Endodermal cell (in vitro differentiated cells): ENCODE data around the gene TSKU. TPM values are rescaled to one million over a fixed set of nuclear protein-coding genes. Genes with fewer than 3 reads are reported as not detected.
"Not testable (repeated sequence)": the region's sequence is repeated elsewhere in the genome, so short reads cannot be mapped to it uniquely, and the experiment has no call there.

Experiments used
- DNase-seq: peaks from one replicate; pipeline ENCODE4 v3.0.0-alpha.2; 2017
- H3K27ac ChIP-seq: 2 replicates; pipeline ENCODE4 v1.5.1; 2013; ENCODE audit warnings: mild to moderate bottlenecking, low read depth, low read length, moderate library complexity
- H3K27me3 ChIP-seq: 2 replicates; pipeline ENCODE4 v1.6.1; 2013; ENCODE audit warnings: mild to moderate bottlenecking, low read length, moderate library complexity; ENCODE audit not compliant: insufficient read depth, control insufficient read depth, poor library complexity, severe bottlenecking
- H3K36me3 ChIP-seq: 2 replicates; pipeline ENCODE4 v1.7.0; 2013; ENCODE audit warnings: mild to moderate bottlenecking, low read length, moderate library complexity; ENCODE audit not compliant: control insufficient read depth, insufficient read depth
- H3K4me1 ChIP-seq: one replicate; pipeline ENCODE4 v1.7.0; 2013; ENCODE audit warnings: low read length; ENCODE audit not compliant: control insufficient read depth, insufficient read depth
- H3K4me3 ChIP-seq: 2 replicates; pipeline ENCODE4 v1.5.1; 2013; ENCODE audit warnings: mild to moderate bottlenecking, low read length, moderate library complexity
- H3K9ac ChIP-seq: 2 replicates; pipeline ENCODE4 v1.6.1; 2013; ENCODE audit warnings: mild to moderate bottlenecking, low read length, moderate library complexity; ENCODE audit not compliant: poor library complexity, severe bottlenecking; ENCODE audit errors: extremely low read depth
- H3K9me3 ChIP-seq: 2 replicates; pipeline ENCODE4 v1.6.1; 2013; ENCODE audit warnings: mild to moderate bottlenecking, low read length, moderate library complexity; ENCODE audit not compliant: control insufficient read depth
- H3K27ac Mint-ChIP-seq: 2 replicates; pipeline ENCODE4 v1.8.0; 2020; ENCODE audit warnings: mixed read lengths
- H3K27me3 Mint-ChIP-seq: 2 replicates; pipeline ENCODE4 v1.8.0; 2021; ENCODE audit warnings: mild to moderate bottlenecking, mixed read lengths; ENCODE audit not compliant: insufficient read depth
- H3K36me3 Mint-ChIP-seq: 2 replicates; pipeline ENCODE4 v1.8.0; 2020; ENCODE audit warnings: low read depth, mixed read lengths
- H3K4me1 Mint-ChIP-seq: 2 replicates; pipeline ENCODE4 v1.8.0; 2020; ENCODE audit warnings: mixed read lengths
- H3K4me3 Mint-ChIP-seq: 2 replicates; pipeline ENCODE4 v1.8.0; 2020; ENCODE audit warnings: mild to moderate bottlenecking, moderate library complexity, mixed read lengths
- H3K9me3 Mint-ChIP-seq: 2 replicates; pipeline ENCODE4 v1.8.0; 2020; ENCODE audit warnings: mild to moderate bottlenecking, mixed read lengths
- CTCF ChIP-seq: fragments of 200-600 bp; sonication (generic); conservative IDR thresholded peaks from 2 replicates; pipeline ENCODE4 v1.5.0; 2021; ENCODE audit warnings: antibody characterized with exemption, mild to moderate bottlenecking
- WGBS, 2 experiments: methylation state at CpG; one replicate each; pipeline versions ENCODE4 v1.1.5 to v1.1.7; 2013; ENCODE audit warnings: missing lambda C conversion rate in 2 of 2, mixed read lengths in 1 of 2; ENCODE audit not compliant: insufficient coverage in 1 of 2, insufficient read length in 1 of 2; 5-methylcytosine and 5-hydroxymethylcytosine counted together
- total RNA-seq, 2 donors: library from RNA; stranded (reverse); fragmentation: NEBNext Ultra II Directional in 1 of 2; extraction: Animal tissue kit (Norgen Biotek cat#: 25700) in 1 of 2; gene quantifications; 2 replicates in 1 of 2; 3 replicates in 1 of 2; pipeline ENCODE4 v1.2.1, GENCODE V29; 2021

The TSKU gene
- total RNA-seq, 2 donors from 2014 or later = 105 to 130 TPM

GRCh38 chr11:76827005-76827404 lies 43.8 kb downstream of the TSKU start:
- peaks cover 10% of the 10 kb centered on the region for H3K27me3 Mint-ChIP-seq
- not testable (repeated sequence) for H3K4me1 Mint-ChIP-seq, DNase-seq, H3K27me3 ChIP-seq, H3K27ac ChIP-seq, H3K27ac Mint-ChIP-seq, H3K4me3 Mint-ChIP-seq, H3K36me3 Mint-ChIP-seq, H3K9ac ChIP-seq, H3K4me3 ChIP-seq, H3K36me3 ChIP-seq, H3K4me1 ChIP-seq, H3K9me3 ChIP-seq
- H3K9me3 Mint-ChIP-seq = peaks cover 11% of the 10 kb centered on the region

DNA sequence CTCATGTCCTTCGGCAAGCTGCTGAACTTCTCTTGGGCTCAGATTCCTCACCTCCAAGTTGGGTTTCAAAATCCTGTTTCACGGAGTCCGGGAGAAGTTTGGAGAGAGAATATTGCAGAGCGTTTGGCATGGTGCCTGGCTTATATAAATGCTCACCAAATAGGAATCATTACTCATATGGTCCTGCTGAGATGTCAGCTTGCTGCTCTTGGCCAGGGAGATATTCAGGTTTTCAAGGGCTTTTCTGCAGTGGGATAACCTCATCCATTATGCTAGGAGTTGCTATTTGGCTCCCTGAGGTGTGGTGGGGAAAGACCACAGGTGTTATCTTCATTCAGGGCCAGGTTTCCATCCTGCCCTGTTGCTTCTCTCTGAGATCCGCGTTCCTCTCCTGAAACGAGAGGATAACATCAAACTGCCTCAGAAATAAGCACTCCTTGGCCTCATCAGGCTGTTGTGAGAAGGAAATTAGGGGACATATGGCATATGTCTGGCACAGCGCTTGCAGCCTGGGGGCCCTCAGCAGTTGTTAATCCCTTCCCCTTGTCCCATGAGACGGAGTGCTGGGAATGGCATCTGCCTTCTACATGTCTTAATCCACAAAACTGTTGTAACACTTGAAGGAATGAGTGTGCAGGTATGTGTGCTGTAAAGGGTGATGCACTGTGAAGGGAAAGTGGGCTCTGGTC lies 47.6 kb downstream of the TSKU start:
- Histone ChIP-seq H3K4me1 (no peaks in the 10 kb centered on the region), H3K4me3 (no peak overlapping the region), H3K9ac (no peak overlapping the region), H3K27me3 (no peaks in the 10 kb centered on the region), H3K27ac (no peak overlapping the region), H3K9me3 (no peaks in the 10 kb centered on the region), H3K36me3 (no peaks in the 10 kb centered on the region)
- no peak for TF ChIP-seq CTCF
- Mint-ChIP-seq H3K27me3 (peaks cover 8% of the 10 kb centered on the region), H3K9me3 (peaks cover 4% of the 10 kb centered on the region), H3K4me1 (no peaks in the 10 kb centered on the region), H3K36me3 (no peaks in the 10 kb centered on the region), H3K27ac (no peak overlapping the region), H3K4me3 (no peak overlapping the region)
- 82 to 88% methylated on average over 3 to 9 of the region's 9 CpGs for WGBS, 2 experiments
- DNase-seq = no peak

DNA sequence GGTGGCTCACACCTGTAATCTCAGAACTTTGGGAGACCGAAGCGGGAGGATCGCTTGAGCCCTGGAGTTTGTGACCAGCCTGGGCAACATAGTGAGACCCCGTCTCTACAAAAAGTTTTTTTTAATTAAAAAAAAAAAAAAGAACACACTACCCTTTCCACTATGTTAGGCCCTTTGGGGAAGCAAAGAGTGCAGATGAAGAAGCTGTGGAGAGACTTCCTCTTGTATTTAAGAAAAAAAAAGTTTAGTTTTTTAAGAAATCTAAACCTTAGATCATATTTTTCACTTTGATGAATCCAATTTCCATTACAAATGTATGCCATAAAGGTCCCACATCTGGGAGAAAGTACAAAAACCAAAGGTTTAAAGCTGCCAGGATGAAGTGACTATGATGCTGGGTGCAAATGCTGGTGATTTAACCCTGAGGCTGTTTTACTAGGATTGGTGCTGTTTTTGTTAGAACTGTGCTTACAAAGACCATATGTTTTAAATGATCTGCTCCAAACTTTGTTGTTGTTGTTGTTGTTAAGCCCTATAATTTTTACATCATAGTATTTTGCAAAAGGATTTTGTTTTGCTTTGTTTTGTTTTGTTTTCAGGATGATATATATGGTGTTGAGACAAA lies 48.6 kb downstream of the TSKU start:
- Mint-ChIP-seq H3K9me3 (peaks cover 4% of the 10 kb centered on the region), H3K36me3 (no peaks in the 10 kb centered on the region), H3K27me3 (peaks cover 8% of the 10 kb centered on the region), H3K27ac (no peak overlapping the region), H3K4me3 (no peak overlapping the region), H3K4me1 (no peaks in the 10 kb centered on the region)
- 94 to 96% methylated on average over 3 of the region's 4 CpGs for whole genome bisulfite sequencing, 2 experiments
- Histone ChIP-seq H3K4me3 (no peak overlapping the region), H3K27ac (no peak overlapping the region), H3K36me3 (no peaks in the 10 kb centered on the region), H3K4me1 (no peaks in the 10 kb centered on the region), H3K9ac (no peak overlapping the region), H3K27me3 (no peaks in the 10 kb centered on the region), H3K9me3 (no peaks in the 10 kb centered on the region)
- DNase-seq = no peak
- TF ChIP-seq CTCF = no peak

DNA sequence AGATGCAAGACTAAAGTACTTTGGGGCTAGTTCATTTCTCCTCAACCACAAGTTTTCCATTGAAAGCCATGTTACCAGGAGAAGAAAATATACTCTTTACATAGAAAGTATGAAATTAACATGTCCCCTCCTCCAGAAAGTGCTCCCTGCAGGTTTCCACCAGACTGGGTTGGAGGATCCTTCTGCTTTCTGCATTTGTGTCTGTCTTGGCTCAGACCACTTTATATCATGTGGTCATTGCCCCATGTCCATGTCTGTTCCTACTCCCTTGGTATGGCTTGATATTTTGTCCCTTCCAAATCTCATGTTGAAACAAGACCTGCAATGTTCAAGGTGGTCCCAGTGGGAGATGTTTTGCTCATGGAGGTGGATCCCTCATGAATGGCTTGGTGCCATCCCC lies 49.2 kb downstream of the TSKU start:
- no peak overlapping the region for H3K9ac ChIP-seq
- Mint-ChIP-seq H3K9me3 (peaks cover 4% of the 10 kb centered on the region), H3K4me1 (no peaks in the 10 kb centered on the region), H3K4me3 (no peak overlapping the region), H3K36me3 (no peaks in the 10 kb centered on the region), H3K27ac (no peak overlapping the region), H3K27me3 (peaks cover 8% of the 10 kb centered on the region)
- DNase-seq = no peak
- peaks cover 3% of the 10 kb centered on the region for H3K4me1 ChIP-seq
- no peaks in the 10 kb centered on the region for H3K9me3 ChIP-seq
- no peak overlapping the region for H3K27ac ChIP-seq
- H3K36me3 ChIP-seq = no peaks in the 10 kb centered on the region
- H3K4me3 ChIP-seq = no peak overlapping the region
- TF ChIP-seq CTCF = no peak
- H3K27me3 ChIP-seq = no peaks in the 10 kb centered on the region
